GM12878 (cell line): ENCODE results near the gene CDH18. TPM values are rescaled to one million over a fixed set of nuclear protein-coding genes. Genes with fewer than 3 reads are reported as not detected.

Experiments used
- ATAC-seq: fragments of 200-7000 bp; cut with Tn5 transposase; 3 replicates; pipeline ENCODE4 v1.9.1; 2020; ENCODE audit warnings: mild to moderate bottlenecking, moderate library complexity
- BruUV-seq: library from RNA; stranded (reverse); fragments of 400-500 nt; replicated peaks from 2 replicates; lab custom pipeline; 2021; lab: Mats Ljungman, UMichigan
- CTCF ChIA-PET: fragments of 300-600 bp; sonication (Branson Sonifier 250); formaldehyde crosslinking; extraction: SDS; loops from one replicate; lab custom pipeline; 2021; ENCODE audit warnings: inconsistent platforms; lab: Yijun Ruan, JAX
- POLR2A ChIA-PET: fragments of 350-600 bp; formaldehyde crosslinking; extraction: SDS; loops from one replicate; lab custom pipeline; 2021; ENCODE audit warnings: inconsistent platforms; lab: Charles Lee
- RAD21 ChIA-PET: fragments of 300-600 bp; sonication (Branson Sonifier 250); formaldehyde crosslinking; loops from one replicate; lab custom pipeline; 2023; ENCODE audit warnings: antibody characterized with exemption; ENCODE audit not compliant: unreplicated experiment; lab: Charles Lee
- SMC1A ChIA-PET: fragments of 300-600 bp; sonication (Branson Sonifier 250); formaldehyde crosslinking; loops from one replicate; lab custom pipeline; 2023; ENCODE audit not compliant: unreplicated experiment, uncharacterized antibody; lab: Charles Lee
- DNase-seq: peaks from one replicate; pipeline ENCODE4 v3.0.0-alpha.2; 2011; ENCODE audit warnings: low read depth, low spot score
- FAIRE-seq: peaks from 3 replicates; lab custom pipeline; 2011; peaks lifted over from hg19 to GRCh38; lab: Jason Lieb, UNC
- H2AFZ ChIP-seq: 2 replicates; pipeline ENCODE4 v1.6.0; 2011; ENCODE audit warnings: low read depth, low read length, control low read depth; ENCODE audit not compliant: control insufficient read depth
- H3K27ac ChIP-seq: 2 replicates; pipeline ENCODE4 v1.5.1; 2011; ENCODE audit warnings: control low read depth; ENCODE audit not compliant: control insufficient read depth, insufficient read depth
- H3K27me3 ChIP-seq, 2 experiments: replicated peaks in 1 of 2; 2 replicates each; pipeline versions ENCODE4 v1.6.0 to v1.6.1; 2011; ENCODE audit warnings: low read length in 1 of 2; ENCODE audit not compliant: control insufficient read depth in 2 of 2, insufficient read depth in 2 of 2
- H3K36me3 ChIP-seq, 2 experiments: 2 replicates each; pipeline ENCODE4 v1.5.1; 2011; ENCODE audit warnings: low read length in 1 of 2; ENCODE audit not compliant: control insufficient read depth in 2 of 2, insufficient read depth in 2 of 2
- H3K4me1 ChIP-seq: 2 replicates; pipeline ENCODE4 v1.6.1; 2011; ENCODE audit warnings: mild to moderate bottlenecking, low read length, moderate library complexity, mixed read lengths; ENCODE audit not compliant: control insufficient read depth, insufficient read depth
- H3K4me2 ChIP-seq: 2 replicates; pipeline ENCODE4 v1.6.0; 2011; ENCODE audit warnings: control low read depth; ENCODE audit not compliant: control insufficient read depth, insufficient read depth
- H3K4me3 ChIP-seq: fragments of 200-600 bp; sonication (generic); 2 replicates; pipeline ENCODE4 v1.5.1; 2016
- H3K79me2 ChIP-seq: 2 replicates; pipeline ENCODE4 v1.6.0; 2011; ENCODE audit warnings: low read length; ENCODE audit not compliant: control insufficient read depth, insufficient read depth
- H3K9ac ChIP-seq: 2 replicates; pipeline ENCODE4 v1.8.0; 2011; ENCODE audit warnings: low read length, control low read depth, mixed read lengths; ENCODE audit not compliant: control insufficient read depth, insufficient read depth
- H3K9me3 ChIP-seq: replicated peaks from 3 replicates; pipeline ENCODE4 v1.5.1; 2011; ENCODE audit warnings: mild to moderate bottlenecking, low read length; ENCODE audit not compliant: control insufficient read depth, insufficient read depth
- H4K20me1 ChIP-seq: 2 replicates; pipeline ENCODE4 v1.6.0; 2011; ENCODE audit not compliant: control insufficient read depth, insufficient read depth
- IKZF1 ChIP-seq: fragments of 450-650 bp; conservative IDR thresholded peaks from 2 replicates; pipeline ENCODE4 v1.6.1; 2017; ENCODE audit warnings: antibody characterized with exemption, mild to moderate bottlenecking
- MLLT1 ChIP-seq: fragments of 450-650 bp; IDR thresholded peaks from 2 replicates; pipeline ENCODE4 v1.6.1; 2016; ENCODE audit warnings: mild to moderate bottlenecking
- NR2F1 ChIP-seq: fragments of 450-650 bp; conservative IDR thresholded peaks from 2 replicates; pipeline ENCODE4 v1.6.1; 2017; ENCODE audit warnings: mild to moderate bottlenecking
- SMC3 ChIP-seq: IDR thresholded peaks from 2 replicates; pipeline ENCODE4 v1.6.1; 2011; ENCODE audit warnings: low read length, improper control_type of control experiment, borderline replicate concordance
- SP1 ChIP-seq: IDR thresholded peaks from one replicate; pipeline ENCODE4 v1.6.1; 2011; ENCODE audit warnings: low read depth, low read length
- USF2 ChIP-seq: IDR thresholded peaks from 2 replicates; pipeline ENCODE4 v1.6.1; 2011; ENCODE audit warnings: low read depth, low read length, improper control_type of control experiment, borderline replicate concordance
- WGBS: methylation state at CpG from one replicate; pipeline ENCODE4 v1.1.6; 2016; ENCODE audit warnings: low lambda C conversion rate; ENCODE audit not compliant: insufficient replicate concordance, insufficient coverage; ENCODE audit errors: missing lambda C conversion rate; 5-methylcytosine and 5-hydroxymethylcytosine counted together
- in situ Hi-C: fragments of 300-500 bp; cut with MboI; formaldehyde crosslinking; loops from 9 replicates; pipeline ENCODE4 v1.14.3; 2018; ENCODE audit warnings: mixed read lengths
- intact Hi-C: fragments of 100-400 bp; cut with micrococcal nuclease; formaldehyde crosslinking; loops from one replicate; pipeline ENCODE4 v1.14.2; 2022; ENCODE audit not compliant: unreplicated experiment
- polyA plus RNA-seq, 11 experiments: library from polyadenylated mRNA; depleted of rRNA in 4 of 11; unstranded in 6 of 11; stranded (reverse) in 5 of 11; fragments of >200 nt; fragmentation: Nextera tagmentation in 4 of 11; fragmentation: Illumina TruSeq in 1 of 11; extraction: Ambion mirVana in 4 of 11; extraction: Trizol in 1 of 11; gene quantifications; 1 replicate in 1 of 11; 2 replicates in 10 of 11; pipeline versions ENCODE4 v1.2.1 to v1.2.3, GENCODE V29; 2011 to 2016; ENCODE audit warnings: inconsistent platforms in 2 of 11, missing spikeins in 2 of 11, low read depth in 1 of 11
- total RNA-seq, 4 experiments: library from RNA; depleted of rRNA in 3 of 4; stranded (reverse); fragments of >200 nt in 3 of 4; fragmentation: Illumina TruSeq in 1 of 4; extraction: Trizol in 1 of 4; gene quantifications; 2 replicates each; pipeline versions ENCODE4 v1.2.1 to v1.2.3, GENCODE V29; 2013 to 2021

Gene CDH18
- total and polyA plus RNA-seq, 10 of the 15 experiments (the other 5 are each of a cell fraction or from before 2014, with no cell fraction given), result 0.41 TPM; not detected in 9

GRCh38 chr5:20028506-20028905 lies 40.5 kb upstream of the CDH18 start:
- ATAC-seq, result no peak
- H3K27me3 ChIP-seq, result no peaks in the 10 kb centered on the region
- no peaks in the 10 kb centered on the region for H3K9me3 ChIP-seq
- H3K4me3 ChIP-seq, result no peak overlapping the region
- in situ Hi-C loops, result no loop called here
- no peak for TF ChIP-seq MLLT1
- TF ChIP-seq NR2F1, result no peak
- TF ChIP-seq USF2, result no peak
- TF ChIP-seq IKZF1, result no peak
- no peak for TF ChIP-seq SP1
- no peak for TF ChIP-seq SMC3
- ChIA-PET RAD21 (no interaction called here), POLR2A (no interaction called here), SMC1A (no interaction called here), CTCF (no interaction called here)
- no peak overlapping the region for H3K4me2 ChIP-seq
- H3K27ac ChIP-seq, result no peak overlapping the region
- H3K79me2 ChIP-seq, result no peaks in the 10 kb centered on the region
- H2AFZ ChIP-seq, result no peak overlapping the region
- WGBS, result 41% methylated on average over 6 of the region's 6 CpGs
- no TSS peak for BruUV-seq
- H3K36me3 ChIP-seq, result no peaks in the 10 kb centered on the region
- no peaks in the 10 kb centered on the region for H3K4me1 ChIP-seq
- H3K9ac ChIP-seq, result no peak overlapping the region
- no peak for FAIRE-seq
- DNase-seq, result no peak
- intact Hi-C loops, result no loop called here
- H4K20me1 ChIP-seq, result no peaks in the 10 kb centered on the region
